ENCODE measurements around the gene CCSER1. TPM values are rescaled to one million over a fixed set of nuclear protein-coding genes. Genes with fewer than 3 reads are reported as not detected.

CCSER1 gene
- total RNA-seq, 6 donors from 2014 or later = 4.4 to 26.1 (median 13.8) TPM

GRCh38 chr4:90226734-90227133 lies 99.5 kb downstream of the CCSER1 start:
- no peaks in the 10 kb centered on the region for H3K27me3 ChIP-seq
- H3K4me3 ChIP-seq = no peak overlapping the region
- H3K36me3 ChIP-seq = no peaks in the 10 kb centered on the region
- no peak for ATAC-seq (ENCODE audit: low FRiP score in 2 of 2)
- H3K4me1 ChIP-seq = no peaks in the 10 kb centered on the region
- no peak for TF ChIP-seq CTCF (IDR thresholded peaks at IDR 0.05)
- TF ChIP-seq EP300 (IDR thresholded peaks at IDR 0.05) = no peak
- TF ChIP-seq POLR2A (IDR thresholded peaks at IDR 0.05) = no peak
- TF ChIP-seq POLR2AphosphoS5 (IDR thresholded peaks at IDR 0.05) = no peak
- no peak for DNase-seq
- H3K9me3 ChIP-seq = no peaks in the 10 kb centered on the region
- H3K27ac ChIP-seq = no peak overlapping the region

GRCh38 chr4:90227177-90227576 lies 100.0 kb downstream of the CCSER1 start:
- TF ChIP-seq CTCF (IDR thresholded peaks at IDR 0.05) (no peak), POLR2AphosphoS5 (IDR thresholded peaks at IDR 0.05) (no peak), POLR2A (IDR thresholded peaks at IDR 0.05) (no peak), EP300 (IDR thresholded peaks at IDR 0.05) (no peak)
- DNase-seq (no peak), ATAC-seq (ENCODE audit: low FRiP score in 2 of 2) (no peak)
- 92 to 95% methylated on average over 3 of the region's 3 CpGs for WGBS, 2 donors
- Histone ChIP-seq H3K27ac (no peak overlapping the region), H3K4me3 (no peak overlapping the region), H3K4me1 (no peaks in the 10 kb centered on the region), H3K9me3 (no peaks in the 10 kb centered on the region), H3K27me3 (no peaks in the 10 kb centered on the region), H3K36me3 (no peaks in the 10 kb centered on the region)

GRCh38 chr4:90234916-90235547 lies 107.8 kb downstream of the CCSER1 start:
- no peak for ATAC-seq (ENCODE audit: low FRiP score in 2 of 2)
- H3K27me3 ChIP-seq = no peaks in the 10 kb centered on the region
- TF ChIP-seq POLR2AphosphoS5 (IDR thresholded peaks at IDR 0.05) (no peak), EP300 (IDR thresholded peaks at IDR 0.05) (no peak), CTCF (IDR thresholded peaks at IDR 0.05) (no peak), POLR2A (IDR thresholded peaks at IDR 0.05) (no peak)
- no peak overlapping the region for H3K4me3 ChIP-seq
- H3K9me3 ChIP-seq = no peaks in the 10 kb centered on the region
- H3K36me3 ChIP-seq = no peaks in the 10 kb centered on the region
- DNase-seq = no peak
- no peak overlapping the region for H3K27ac ChIP-seq
- 63% methylated on average over 8 of the region's 8 CpGs for WGBS, 2 donors
- no peaks in the 10 kb centered on the region for H3K4me1 ChIP-seq

GRCh38 chr4:90237751-90238530 lies 110.7 kb downstream of the CCSER1 start:
- TF ChIP-seq POLR2AphosphoS5 (IDR thresholded peaks at IDR 0.05) (no peak), EP300 (IDR thresholded peaks at IDR 0.05) (no peak), POLR2A (IDR thresholded peaks at IDR 0.05) (no peak), CTCF (IDR thresholded peaks at IDR 0.05) (no peak)
- H3K9me3 ChIP-seq = no peaks in the 10 kb centered on the region
- no peaks in the 10 kb centered on the region for H3K4me1 ChIP-seq
- DNase-seq (no peak), ATAC-seq (ENCODE audit: low FRiP score in 2 of 2) (no peak)
- no peak overlapping the region for H3K27ac ChIP-seq
- no peak overlapping the region for H3K4me3 ChIP-seq
- WGBS, 2 donors = 79 to 83% methylated on average over 4 of the region's 4 CpGs
- H3K27me3 ChIP-seq = no peaks in the 10 kb centered on the region
- no peaks in the 10 kb centered on the region for H3K36me3 ChIP-seq

All from upper lobe of left lung (tissue), 6 donors.